PFSK-1 (cell line): ENCODE measurements around the gene C1orf146.

ENCODE experiments used
- FOXP2 ChIP-seq: optimal IDR thresholded peaks from 2 replicates; pipeline ENCODE3; 2011; ENCODE audit warnings: borderline replicate concordance, control low read depth, inconsistent platforms; ENCODE audit not compliant: insufficient read depth; ENCODE audit errors: extremely low read length, extremely low read depth
- POLR2AphosphoS5 ChIP-seq: IDR thresholded peaks from 2 replicates; pipeline ENCODE4 v1.6.1; 2012; ENCODE audit warnings: low read depth, mild to moderate bottlenecking, control low read depth, low read length, moderate library complexity
- REST ChIP-seq, 2 experiments: IDR thresholded peaks; 2 replicates each; pipeline versions ENCODE4 v1.6.1 to v1.8.0; 2011 to 2012; ENCODE audit warnings: low read depth in 2 of 2, low read length in 2 of 2, control low read depth in 1 of 2, inconsistent platforms in 1 of 2, mild to moderate bottlenecking in 1 of 2, moderate library complexity in 1 of 2; ENCODE audit not compliant: insufficient read depth in 1 of 2
- SIN3A ChIP-seq: IDR thresholded peaks from 2 replicates; pipeline ENCODE4 v1.6.1; 2012; ENCODE audit warnings: mild to moderate bottlenecking, low read length, moderate library complexity, borderline replicate concordance; ENCODE audit not compliant: insufficient read depth
- TAF1 ChIP-seq: IDR thresholded peaks from 2 replicates; pipeline ENCODE4 v1.6.1; 2012; ENCODE audit warnings: low read length, control low read depth, borderline replicate concordance; ENCODE audit not compliant: insufficient read depth

Gene C1orf146

GRCh38 chr1:92188436-92189255, 29.1 kb upstream of the C1orf146 start:
- TF ChIP-seq FOXP2 (no peak), REST (IDR thresholded peaks at IDR 0.05; ENCODE audit: insufficient read depth in 1 of 2, low read depth in 2 of 2, low read length in 2 of 2) (no peak), SIN3A (no peak), TAF1 (no peak), POLR2AphosphoS5 (no peak)

GRCh38 chr1:92191726-92192125, 26.0 kb upstream of the C1orf146 start:
- TF ChIP-seq FOXP2 (no peak), TAF1 (no peak), POLR2AphosphoS5 (no peak), SIN3A (no peak), REST (IDR thresholded peaks at IDR 0.05; ENCODE audit: insufficient read depth in 1 of 2, low read depth in 2 of 2, low read length in 2 of 2) (no peak)

DNA sequence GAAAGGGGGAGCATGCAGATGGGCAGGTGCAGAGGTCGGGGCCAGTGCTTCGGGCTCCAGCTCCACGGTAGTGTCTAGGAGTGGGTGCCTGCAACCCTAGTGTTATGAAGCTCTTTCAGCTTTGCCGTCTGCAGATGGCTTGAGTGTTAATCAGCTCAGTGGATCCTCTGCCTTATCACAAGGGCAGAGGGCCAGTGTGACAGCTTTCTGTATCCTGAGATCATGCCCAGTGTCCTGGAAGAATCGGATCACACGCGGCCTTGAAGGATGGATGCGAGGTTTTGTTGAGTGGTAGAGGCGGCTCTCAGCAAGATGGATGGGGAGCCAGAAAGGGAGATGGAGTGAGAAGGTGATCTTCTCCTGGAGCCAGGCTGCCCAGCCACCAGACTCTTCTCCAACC, 25.5 kb upstream of the C1orf146 start:
- no peak for TF ChIP-seq SIN3A

DNA sequence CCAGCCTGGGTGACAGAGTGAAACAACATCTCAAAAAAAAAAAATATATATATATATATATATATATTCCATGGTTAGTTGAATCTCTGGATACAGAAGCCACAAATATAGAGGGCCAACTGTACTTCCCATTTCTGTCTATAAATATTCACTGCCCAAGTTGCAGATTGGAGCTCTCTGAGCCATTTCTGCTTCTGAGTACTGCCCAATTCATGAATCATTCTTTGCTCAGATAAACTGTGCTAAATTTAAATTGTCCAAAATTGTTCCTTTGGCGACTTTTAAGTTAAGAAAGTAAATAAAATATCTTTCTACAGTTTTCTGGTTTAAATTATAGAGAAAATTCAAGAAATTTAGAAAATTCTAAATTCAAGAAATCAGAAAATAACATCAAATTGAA, 23.2 kb upstream of the C1orf146 start:
- TF ChIP-seq FOXP2 (no peak), SIN3A (no peak), REST (IDR thresholded peaks at IDR 0.05; ENCODE audit: insufficient read depth in 1 of 2, low read depth in 2 of 2, low read length in 2 of 2) (no peak), TAF1 (no peak), POLR2AphosphoS5 (no peak)

GRCh38 chr1:92201973-92202372, 15.7 kb upstream of the C1orf146 start:
- TF ChIP-seq FOXP2 (no peak), SIN3A (no peak), REST (IDR thresholded peaks at IDR 0.05; ENCODE audit: insufficient read depth in 1 of 2, low read depth in 2 of 2, low read length in 2 of 2) (no peak), POLR2AphosphoS5 (no peak), TAF1 (no peak)
